GM10248 (cell line): Measurements from ENCODE around the gene CACNA2D3.
"Not testable (repeated sequence)": the region's sequence is repeated elsewhere in the genome, so short reads cannot be mapped to it uniquely, and the experiment has no call there.

Experiments
- CTCF ChIA-PET: fragments of 300-600 bp; sonication (Branson Sonifier 250); formaldehyde crosslinking; extraction: SDS; loops from one replicate; lab custom pipeline; 2021; ENCODE audit warnings: antibody characterized with exemption; lab: Yijun Ruan, JAX
- POLR2A ChIA-PET: fragments of 350-650 bp; sonication (Branson Sonifier 250); formaldehyde crosslinking; extraction: SDS; loops from one replicate; lab custom pipeline; 2020; ENCODE audit warnings: antibody characterized with exemption; lab: Yijun Ruan, JAX
- DNase-seq: peaks from one replicate; pipeline ENCODE4 v3.0.0; 2012; ENCODE audit errors: extremely low spot score
- CTCF ChIP-seq: IDR thresholded peaks from 2 replicates; pipeline ENCODE4 v1.5.1; 2012; ENCODE audit warnings: mild to moderate bottlenecking, low read depth; ENCODE audit errors: extremely low read depth, missing control alignments, control extremely low read depth

The CACNA2D3 gene

DNA sequence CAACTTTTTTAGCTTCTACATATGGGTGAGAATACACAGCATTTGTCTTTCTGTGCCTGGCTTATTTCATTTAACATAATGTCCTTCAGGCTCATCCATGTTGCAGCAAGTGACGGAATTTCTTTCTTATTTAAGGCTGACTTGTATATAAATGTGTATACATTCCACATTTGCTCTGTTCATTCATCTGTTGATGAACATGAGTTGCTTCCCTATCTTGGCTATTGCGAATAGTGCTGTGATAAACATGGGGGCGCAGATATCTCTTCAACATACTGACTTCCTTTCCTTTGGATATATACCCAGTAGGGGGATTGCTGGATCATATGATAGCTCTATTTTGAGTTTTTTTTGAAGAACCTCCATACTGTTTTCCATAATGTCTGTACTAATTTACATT is 332.5 kb downstream of the CACNA2D3 start:
- CTCF ChIA-PET, result no interaction called here
- no peak for TF ChIP-seq CTCF
- POLR2A ChIA-PET, result no interaction called here

DNA sequence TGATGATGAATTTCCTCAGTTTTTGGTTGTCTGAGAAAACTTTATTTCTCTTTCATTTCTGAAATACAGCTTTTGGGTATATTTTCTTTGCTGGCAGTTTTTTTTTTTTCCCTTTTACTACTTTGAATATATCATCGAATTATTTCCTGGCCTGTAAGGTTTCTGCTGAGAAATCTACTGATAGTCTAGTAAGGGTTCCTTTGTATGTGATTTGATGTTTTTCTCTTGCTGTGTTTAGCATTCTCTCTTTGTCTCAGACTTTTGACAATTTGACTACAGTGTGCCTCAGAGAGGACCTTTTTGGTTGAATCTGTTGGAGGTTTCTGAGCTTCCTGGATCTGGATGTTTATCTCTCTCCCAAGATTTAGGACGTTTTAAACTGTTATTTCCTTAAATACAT is 336.0 kb downstream of the CACNA2D3 start:
- POLR2A ChIA-PET, result no interaction called here
- CTCF ChIA-PET, result no interaction called here
- DNase-seq, result no peak
- no peak for TF ChIP-seq CTCF

More for the DNA sequence above, 332.5 kb downstream of the CACNA2D3 start:
- DNase-seq, result no peak

DNA sequence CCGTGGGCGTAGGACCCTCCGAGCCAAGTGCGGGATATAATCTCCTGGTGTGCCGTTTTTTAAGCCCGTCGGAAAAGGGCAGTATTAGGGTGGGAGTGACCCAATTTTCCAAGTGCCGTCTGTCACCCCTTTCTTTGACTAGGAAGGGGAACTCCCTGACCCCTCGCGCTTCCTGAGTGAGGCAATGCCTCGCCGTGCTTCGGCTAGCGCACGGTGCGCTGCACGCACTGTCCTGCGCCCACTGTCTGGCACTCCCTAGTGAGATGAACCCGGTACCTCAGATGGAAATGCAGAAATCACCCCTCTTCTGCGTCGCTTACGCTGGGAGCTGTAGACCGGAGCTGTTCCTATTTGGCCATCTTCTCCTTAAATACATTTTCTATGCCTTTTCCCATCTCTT is 342.2 kb downstream of the CACNA2D3 start:
- CTCF ChIA-PET, POLR2A ChIA-PET, DNase-seq: not testable (repeated sequence)

GRCh38 chr3:54476891-54477290 is 354.5 kb downstream of the CACNA2D3 start:
- TF ChIP-seq CTCF, result no peak
- ChIA-PET POLR2A (no interaction called here), CTCF (no interaction called here)
- no peak for DNase-seq

DNA sequence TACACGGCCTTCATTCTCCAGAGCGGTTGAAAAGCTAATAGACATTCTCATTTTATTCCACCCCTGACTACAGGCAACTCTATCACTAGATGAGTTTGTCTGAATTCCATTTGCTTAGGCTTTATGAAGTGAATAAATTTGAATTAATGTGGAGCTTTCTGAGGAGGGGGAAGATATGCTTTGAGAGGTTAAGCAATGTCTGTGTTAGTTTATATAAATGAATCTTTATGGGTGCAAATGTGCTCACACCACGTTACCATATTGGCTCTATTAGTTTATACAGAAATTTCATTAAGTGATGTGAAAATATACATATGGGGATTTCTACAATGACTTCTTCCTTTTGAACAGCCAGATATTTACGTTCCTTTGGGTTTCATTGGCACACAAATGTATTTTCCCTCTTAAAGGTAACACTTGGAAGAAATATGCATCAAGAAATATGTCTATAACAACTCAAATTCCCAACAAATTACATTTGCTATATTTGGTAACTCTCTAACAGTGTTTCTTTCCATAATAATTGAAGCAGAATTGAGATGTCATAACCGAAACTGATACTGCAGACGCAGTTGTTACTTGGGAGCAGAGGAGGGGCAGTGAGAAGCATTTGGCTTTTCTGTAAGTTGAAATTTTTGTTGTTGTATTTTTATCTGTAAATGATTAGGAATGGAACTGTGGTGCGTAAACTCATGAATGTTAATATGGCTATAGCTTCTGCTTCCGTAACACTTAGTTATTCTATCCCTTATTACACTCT is 359.4 kb downstream of the CACNA2D3 start:
- no peak for DNase-seq
- TF ChIP-seq CTCF, result no peak
- ChIA-PET POLR2A (no interaction called here), CTCF (interaction anchor here (0.5 kb wide), 1 partner anchor 290 kb away, joined by 3 read pairs; no protein-coding TSS in a partner anchor)

GRCh38 chr3:54484334-54484733 is 362.0 kb downstream of the CACNA2D3 start:
- TF ChIP-seq CTCF, result no peak
- ChIA-PET POLR2A (no interaction called here), CTCF (no interaction called here)
- no peak for DNase-seq

- no peak for DNase-seq
- no peak for TF ChIP-seq CTCF
- ChIA-PET POLR2A (no interaction called here), CTCF (no interaction called here)
Measured at GRCh38 chr3:54486317-54486716, 364.0 kb downstream of the CACNA2D3 start.
